GM18511 (cell line): Measurements from ENCODE around the gene TRERF1.

Experiments
- ATAC-seq: cut with Tn5 transposase; IDR thresholded peaks from one replicate; pipeline ENCODE4 v1.9.1; 2021; ENCODE audit warnings: mild to moderate bottlenecking, moderate library complexity; ENCODE audit not compliant: unreplicated experiment

The TRERF1 gene

DNA sequence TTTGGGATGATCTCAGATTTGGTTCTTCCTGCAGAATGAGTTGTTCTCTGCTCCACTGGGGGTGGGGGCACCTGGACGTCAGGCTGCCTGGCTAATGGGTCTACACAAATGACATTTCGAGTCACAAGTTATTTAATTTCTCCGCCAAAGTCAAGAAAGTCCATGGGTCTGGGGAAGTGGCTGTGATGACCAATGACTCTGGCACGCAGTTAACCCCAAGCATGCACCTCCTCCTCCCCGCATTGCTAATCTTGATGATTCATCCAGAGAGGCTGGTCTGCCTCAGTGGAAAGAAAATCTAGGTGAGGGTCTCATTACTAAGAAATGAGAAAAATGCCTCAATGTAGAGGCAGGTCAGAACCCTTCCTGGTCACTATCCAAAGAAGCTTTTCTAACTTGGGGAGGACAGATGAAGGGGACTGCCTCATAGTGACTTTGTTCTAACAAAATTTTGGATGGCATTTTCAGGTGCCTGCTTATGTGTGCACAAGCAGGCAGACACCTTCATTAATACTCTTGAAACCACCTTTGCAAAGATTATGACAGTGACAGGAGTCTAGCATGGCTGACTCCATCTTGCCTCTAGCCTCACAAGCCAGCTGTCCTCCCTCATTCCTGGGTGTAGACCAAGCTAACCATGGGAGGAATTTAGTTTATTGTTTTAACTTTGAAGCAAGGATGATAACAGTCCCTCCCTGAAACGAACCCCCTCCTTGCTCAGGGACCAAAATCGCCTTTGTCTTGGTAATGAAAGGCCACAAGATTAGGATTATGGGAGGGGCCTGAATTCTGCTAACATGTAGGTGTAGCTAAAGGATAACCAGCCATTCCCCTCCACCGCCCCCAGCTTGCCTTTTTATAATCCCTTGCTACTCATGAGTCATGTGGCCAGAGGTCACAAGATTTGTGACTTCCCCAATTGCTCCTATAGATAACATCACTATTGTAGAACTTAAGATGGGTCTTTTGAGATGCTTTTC, 135.4 kb downstream of the TRERF1 start:
- ATAC-seq, result no peak

DNA sequence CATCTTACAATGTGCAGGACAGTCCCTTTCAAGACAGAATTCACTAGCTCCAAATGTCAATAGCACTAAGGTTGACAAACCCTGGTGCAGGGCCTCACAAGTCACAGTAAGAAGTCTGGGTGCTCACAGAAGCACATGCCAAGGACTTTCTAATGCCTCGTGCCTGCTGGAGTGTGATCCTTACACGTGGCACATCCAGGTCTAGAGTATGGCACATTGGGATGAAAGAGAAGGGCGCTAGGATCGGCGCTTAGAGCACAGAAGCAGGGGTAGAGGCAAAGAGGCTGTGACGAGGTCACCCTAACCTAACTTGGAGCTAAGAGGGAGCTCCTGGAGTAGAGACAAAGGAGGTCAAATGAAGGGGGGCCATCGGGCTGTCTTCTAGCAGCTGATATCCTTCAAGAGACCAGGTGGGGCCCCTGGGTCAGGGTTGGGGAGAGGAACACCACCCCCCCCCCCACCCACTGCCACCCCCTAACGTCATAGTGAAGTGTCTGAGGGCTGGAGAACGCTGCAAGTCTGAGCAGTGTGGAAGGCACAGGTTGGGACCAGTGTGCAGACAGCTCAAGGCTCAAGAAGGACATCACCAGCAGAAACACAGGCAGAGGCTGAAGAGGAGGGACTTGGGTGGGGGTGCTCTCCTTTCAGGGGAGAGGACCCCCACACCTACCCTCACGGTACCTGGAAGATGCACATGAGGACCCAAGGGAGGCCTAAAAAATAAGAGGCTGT, 136.3 kb downstream of the TRERF1 start:
- no peak for ATAC-seq

DNA sequence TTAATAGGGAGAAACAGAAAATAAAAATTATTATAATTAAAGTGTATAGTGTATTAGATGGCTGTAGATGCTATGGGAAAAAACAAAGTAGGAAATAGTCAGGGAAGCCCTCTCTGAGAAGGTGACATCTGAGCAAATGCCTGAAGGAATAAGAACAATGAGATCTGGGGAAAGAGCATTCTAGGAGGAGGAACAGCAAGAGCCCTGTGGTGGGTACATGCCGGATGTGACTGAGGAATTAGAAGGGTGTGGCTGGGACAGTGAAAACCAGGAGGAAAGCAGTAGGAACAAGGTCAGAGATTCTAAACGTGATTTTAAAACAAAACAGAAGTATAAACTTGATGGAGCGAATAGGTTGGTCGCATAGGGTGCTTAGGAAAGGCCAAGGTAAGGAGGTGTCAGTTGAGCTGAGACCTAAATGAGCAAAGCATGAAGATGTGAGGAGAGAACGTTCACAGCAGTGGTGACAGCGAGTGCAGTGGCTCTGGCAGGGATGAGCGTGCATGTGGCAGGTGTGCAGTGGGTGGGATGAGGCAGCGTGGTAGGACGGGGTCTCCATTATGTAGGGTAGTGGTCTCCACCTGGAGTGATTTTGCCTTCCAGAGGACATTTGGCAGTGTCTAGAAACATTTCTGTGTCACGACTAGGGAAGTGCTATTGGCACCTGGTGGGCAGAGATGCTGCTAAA, 137.0 kb downstream of the TRERF1 start:
- ATAC-seq, result no peak

DNA sequence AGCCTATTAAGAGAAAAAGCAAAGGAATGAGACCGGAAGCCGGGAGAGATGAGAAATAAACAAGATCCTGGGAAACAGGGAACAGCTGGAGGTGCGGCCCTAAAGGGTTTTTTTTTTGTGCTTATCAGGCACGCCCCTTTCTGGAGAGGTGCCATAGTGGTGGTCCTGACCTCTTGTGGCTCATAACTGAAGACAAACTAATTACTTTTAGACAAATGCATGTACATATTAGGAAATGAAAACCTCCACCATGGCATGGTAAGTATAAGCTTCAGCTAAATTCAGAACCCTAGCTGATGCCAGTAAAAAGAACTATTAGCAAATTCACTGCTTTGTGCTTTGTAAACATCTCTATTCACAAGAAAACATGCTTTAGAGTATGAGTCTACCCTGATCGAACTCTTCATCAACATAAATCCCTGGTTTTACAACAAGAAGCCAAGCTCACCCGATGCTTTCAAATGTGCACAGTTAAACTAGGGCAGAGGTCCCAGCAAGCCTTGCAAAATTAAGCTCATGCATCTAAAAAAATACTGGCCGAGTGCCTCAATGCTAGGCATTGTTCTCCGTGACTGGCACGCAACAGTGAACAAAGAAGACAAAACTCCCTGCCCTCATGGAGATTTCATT, 137.7 kb downstream of the TRERF1 start:
- ATAC-seq, result no peak

DNA sequence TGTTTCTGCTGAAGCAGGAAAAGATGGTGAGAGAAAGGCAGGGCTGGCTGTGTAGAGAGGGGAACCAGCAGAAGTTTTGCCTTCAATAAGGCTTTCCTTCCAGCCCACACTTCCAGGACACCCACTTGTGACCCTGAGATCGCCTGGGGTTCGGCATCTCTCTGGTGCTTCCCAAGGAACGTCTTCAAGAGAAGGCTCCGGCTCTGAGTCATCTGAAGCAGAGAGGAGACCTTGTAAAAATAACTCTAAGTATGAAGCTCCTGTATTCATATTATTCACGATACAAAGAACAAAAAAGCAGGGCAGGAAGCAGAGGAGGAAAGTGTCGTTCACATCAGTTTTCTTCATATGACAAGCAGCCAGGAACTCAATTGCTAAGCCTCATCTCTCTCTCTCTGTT, 138.7 kb downstream of the TRERF1 start:
- no peak for ATAC-seq

DNA sequence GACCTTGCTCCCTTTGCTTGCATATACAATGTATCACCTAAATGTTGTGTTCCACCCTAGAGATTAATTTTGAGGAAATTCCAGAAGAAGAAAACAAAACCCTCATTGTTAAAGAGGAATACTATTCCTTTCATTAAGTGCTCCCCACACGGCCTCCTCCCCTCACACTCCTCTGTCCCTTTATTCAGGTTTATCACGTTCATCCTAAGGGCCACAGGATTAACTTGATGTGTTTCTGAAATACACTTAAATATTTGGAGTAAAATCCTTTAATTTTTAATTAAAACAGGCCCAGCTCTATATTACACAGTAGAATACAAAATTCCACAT, 144.6 kb downstream of the TRERF1 start:
- ATAC-seq, result no peak

DNA sequence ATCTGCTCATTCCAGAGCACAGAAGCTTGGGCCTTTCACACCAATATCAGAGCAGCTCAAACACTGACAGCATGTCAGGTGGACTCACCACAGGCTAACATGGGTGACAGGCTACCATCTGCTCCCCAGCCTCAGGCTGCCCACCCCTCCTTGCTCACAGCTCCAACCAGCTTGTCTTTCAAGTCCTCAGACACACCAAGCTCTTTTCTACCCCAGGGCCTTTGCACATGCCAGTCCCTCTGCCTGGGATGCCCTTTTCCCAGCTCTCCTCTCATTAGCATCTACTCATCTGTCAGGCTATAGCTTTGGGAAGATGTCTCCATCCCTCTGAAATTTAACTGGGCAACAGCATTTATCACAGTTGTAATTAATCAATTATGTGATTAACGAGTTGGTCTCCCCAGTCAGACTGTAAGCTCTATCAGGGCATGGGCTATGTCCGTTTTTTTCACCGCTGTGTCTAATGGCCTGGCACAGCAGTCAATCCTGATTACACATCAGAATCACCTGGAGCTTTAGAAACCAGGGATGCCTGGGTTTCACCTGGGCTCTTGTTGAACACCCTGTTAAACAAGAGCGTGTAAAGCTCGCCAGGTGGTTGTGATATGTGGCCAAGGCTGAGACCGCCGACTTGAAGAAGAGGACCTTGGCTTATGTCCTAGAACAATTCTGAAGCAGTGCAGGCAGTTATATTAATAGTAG, 145.1 kb downstream of the TRERF1 start:
- ATAC-seq, result no peak

DNA sequence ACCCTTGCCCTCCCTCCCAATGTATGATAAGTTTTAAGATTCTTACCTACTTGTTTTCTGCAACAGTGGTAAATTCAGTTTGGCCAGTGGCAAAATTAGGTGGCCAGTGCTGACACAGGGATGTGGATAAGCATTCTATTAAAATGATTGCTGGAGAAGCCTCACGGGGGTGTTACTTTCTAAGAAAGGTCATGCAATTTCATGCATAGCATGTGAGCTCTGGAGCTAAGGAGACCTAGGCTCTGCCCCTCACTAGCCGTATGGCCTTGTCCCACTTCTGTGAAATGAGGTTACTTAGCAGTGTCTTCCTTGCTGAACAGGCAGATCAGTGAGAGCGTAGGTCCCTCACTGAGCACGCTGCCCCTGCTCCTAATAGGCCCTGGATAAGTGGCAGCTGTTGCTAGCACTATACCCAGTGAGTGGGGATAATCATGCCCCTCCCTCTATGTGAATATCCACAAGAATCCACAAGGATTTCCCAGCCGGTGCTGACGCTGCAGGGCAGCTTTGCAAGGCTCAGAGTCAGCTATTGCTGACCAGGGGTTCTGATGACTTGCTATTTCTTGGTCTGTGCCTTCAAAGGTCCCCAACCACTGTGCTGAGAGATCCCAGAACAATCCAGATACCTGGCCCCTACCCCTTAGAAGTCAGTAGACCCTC, 147.5 kb downstream of the TRERF1 start:
- ATAC-seq, result no peak

DNA sequence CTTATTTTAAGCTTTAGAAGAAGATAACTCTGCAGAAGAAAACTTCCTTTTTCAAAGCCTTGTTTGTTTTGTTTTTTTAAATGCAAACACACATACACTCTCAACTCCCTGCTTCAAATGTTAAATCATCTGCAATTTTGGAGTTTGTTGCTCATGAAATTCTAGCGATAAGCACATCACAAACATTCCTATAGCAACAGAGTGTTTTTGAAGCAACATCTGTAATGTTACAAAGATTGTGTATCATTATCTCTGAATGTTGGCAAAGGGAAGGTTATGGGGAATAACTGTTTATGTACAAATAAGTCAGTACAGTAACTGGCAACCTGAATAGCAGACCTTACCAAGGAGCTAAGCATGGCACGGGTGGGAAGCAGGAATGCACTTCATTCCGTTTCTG, 149.3 kb downstream of the TRERF1 start:
- ATAC-seq, result no peak

DNA sequence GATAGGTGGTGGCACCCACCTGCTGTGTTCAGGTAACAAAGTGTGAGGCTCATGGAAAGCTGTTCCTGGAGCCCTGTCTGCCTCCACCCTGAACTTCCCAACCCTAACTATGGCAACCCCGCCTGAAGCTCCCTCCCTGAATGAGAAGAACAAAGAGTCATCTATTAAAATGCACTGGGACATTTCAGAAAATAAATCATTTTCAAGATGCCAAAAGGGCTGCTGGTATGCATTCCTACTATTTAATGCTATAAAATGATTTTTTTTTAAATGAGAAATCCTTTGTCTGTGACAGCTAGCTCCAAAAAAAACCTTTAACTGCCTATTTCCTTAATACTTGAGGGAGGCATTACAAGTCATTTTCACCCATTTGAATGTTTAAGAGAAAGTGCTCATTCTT, 149.7 kb downstream of the TRERF1 start:
- ATAC-seq, result no peak

DNA sequence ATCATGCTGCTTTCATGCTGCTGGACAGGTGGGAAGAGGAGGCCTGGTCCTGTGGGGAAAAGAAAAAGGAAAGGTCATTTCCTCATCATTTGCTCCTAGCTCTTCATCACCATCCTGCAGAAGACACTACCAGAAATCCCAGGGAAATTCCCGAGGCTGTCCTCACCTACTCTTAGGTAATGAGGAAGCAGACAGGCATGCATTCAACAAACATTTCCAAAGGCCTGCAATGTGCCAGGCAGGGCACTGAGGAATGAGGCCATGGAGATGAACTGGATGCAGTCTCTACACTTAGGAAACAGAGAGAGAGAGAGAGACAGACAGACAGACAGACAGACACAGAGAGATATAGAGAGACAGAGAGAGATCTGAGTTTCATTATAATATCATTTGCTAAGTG, 151.0 kb downstream of the TRERF1 start:
- no peak for ATAC-seq

DNA sequence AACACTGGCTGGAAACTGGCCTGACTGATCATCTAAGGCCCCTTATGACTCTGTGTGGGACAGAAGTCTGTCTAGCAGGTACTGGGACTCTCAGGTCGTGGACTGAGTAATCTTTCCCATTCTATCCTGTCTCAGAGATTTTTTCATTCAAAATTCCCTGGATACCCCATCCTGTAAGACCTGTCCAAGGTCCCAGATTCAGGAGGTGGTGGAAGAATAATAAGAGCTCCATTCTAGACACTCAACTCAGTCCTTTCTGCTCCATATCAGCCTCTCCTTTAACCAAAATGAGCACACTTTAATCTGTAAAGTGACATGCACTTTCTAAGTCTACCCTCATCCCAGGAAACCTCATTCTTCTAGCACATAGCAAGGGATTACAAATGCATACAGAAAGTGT, 151.5 kb downstream of the TRERF1 start:
- no peak for ATAC-seq

DNA sequence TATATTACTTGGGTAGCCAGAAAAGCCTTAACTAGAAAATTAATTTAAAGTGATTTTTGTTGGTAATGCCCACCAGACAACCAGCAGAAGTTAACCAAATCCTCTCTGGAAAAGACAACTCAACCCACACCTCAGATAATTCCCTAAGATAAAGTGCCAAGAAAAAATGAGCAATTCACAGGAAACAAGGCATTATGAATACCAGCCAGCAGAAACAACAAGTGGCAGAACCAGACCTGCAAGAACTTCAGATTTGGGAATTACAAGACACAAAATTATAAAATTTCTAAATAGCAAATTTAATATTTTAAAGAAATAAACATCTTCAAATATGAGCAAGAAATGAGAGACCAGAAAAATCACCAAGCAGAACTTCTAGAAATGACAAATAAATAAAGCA, 154.1 kb downstream of the TRERF1 start:
- ATAC-seq, result no peak

DNA sequence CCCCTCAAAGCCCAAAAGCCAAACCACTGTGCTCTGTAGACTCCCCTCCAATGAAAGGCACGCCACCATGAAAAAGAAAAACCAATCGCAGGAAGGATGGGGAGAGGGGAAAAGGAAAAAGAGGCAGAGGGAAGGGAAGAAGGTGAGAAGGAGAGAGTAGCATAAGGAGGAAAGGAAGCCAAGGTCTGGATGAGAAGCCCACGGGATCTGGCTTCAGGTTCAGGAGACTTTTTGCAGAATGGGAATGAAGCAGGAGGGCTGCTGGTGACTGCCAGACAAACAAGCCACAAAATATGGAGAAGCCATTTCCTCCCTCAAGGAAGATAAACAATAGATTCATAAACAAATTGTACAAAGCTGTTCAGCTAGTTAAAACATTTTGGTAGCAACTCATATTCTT, 155.1 kb downstream of the TRERF1 start:
- no peak for ATAC-seq

DNA sequence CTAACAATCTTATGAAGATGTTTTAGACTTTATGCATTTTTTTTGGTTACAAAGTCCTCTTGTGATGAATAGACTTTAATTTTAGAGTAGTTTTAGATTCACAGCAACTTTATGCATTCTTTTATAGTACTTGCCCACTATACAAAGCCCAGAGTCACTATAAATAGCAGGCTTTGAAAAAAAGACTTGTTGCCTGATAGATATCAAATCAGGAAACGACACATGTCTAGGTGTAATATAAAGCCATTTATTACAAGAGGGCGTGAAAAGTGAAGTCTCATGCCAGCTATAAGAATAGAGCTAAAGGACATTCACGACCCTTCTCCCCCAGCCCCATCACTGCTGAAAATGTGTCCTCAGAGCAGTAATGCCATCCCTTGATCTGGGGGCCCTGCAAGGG, 156.0 kb downstream of the TRERF1 start:
- no peak for ATAC-seq

DNA sequence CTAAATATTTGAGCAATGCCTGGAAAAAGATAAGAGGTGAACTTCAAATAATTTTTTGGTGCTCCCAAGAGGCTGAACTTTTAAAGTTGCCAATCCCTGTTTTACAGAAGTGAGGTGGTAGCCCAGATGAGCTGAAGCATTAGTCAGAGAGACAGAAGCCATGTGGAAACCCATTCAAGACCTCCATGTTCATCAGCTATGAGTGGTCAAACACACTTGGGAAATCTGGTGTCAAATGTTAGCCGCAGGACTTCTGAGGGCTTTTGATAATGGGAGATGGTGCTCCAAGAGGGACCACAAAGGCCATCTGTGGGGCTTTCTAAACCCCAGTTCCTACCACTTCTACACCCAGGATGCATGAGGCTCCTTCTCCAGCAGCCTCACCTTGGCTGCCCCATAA, 156.5 kb downstream of the TRERF1 start:
- no peak for ATAC-seq

DNA sequence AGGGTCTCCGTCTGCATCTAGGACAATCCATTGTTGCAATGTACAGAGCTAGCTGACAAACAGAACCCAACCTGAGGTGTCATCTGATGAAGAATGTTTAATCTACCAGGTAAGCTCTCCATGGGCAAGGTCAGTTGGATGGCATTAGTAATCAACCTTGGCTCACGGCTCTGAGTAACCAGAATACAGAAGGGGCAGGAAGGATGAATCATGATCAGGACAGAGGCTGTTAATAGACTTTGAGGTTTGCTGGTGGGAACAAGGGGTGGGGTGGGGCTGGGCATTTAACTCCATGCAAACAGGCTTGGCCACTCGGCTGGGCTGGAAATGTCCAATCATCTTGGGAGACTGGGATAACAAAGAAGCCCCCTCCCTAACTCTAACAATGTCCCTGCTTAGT, 157.0 kb downstream of the TRERF1 start:
- ATAC-seq, result no peak

DNA sequence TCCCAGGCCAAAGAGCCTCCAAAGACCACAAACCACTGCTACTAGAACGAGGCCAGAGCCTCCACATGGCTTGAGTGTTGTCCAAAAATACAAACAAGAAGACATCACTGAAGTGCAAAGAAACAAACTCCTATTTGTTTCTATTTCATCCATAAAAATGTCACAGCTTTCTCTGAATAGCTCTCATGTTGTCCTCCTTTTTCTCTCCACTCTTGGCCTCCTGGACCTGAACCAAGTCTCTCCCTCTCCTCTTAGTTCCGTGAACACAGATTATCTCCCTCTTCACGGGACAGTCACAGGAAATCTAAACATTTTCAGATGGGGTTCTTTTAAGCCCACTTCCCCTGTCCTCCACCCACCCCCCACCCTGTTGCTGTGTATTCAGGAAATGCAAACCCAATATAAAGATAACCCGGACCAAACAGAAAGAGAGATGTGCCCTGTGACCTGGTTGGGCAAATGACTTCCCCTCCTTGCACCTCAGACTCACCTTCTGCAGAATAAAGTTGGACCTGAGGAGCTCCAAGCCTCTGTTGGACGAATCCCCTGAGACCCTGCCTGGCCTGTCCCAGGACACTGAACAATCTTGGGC, 158.2 kb downstream of the TRERF1 start:
- ATAC-seq, result no peak

DNA sequence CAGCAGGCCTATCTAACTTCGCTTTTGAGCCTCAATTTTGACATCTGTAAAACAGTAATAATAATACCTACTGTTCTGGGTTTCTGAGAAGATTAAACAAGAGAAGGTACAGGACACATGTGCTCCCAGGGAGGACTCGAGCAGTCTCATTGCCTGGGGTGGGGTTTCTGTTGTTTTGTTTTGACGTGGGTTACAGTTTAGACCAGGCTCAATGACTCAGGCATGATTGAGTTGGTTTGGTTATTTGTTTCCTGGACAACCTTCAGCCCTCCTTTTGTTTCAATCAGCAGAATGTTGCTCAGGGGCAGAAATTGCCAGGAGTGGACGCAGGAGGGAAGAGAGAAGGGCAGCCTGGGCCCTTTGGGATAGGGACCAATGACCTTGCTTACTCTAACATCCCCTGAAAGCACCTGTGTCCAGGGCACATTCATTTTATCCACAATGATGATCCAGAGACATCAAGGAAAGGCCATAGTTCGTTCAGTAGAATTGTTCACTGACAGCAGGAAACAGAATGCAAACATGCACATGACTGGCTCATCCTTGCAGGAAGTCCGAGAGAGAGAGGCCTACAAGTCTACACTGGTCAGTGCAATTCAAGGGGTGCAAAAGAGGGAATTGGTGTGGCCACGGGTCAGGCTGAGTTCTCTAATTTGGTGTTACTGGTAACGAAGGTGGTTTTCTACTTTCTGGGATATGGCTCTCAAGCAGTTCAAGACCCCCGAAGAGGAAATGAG, 159.6 kb downstream of the TRERF1 start:
- ATAC-seq, result no peak
